Gastrocnemius medialis (tissue), 4 donors: ENCODE results near the gene CORO2B. TPM values are rescaled to one million over a fixed set of nuclear protein-coding genes. Genes with fewer than 3 reads are reported as not detected.

Source experiments
- ATAC-seq, 2 donors: fragments of 150-250 bp; one replicate each; pipeline ENCODE4 v1.9.1; 2016
- DNase-seq, 2 donors: peaks; one replicate each; pipeline ENCODE4 v3.0.0-alpha.2; 2019
- H3K27ac ChIP-seq, 4 donors: fragments of 200-600 bp; sonication (generic); 1 replicate in 1 of 4; 2 replicates in 3 of 4; pipeline ENCODE4 v1.5.1; 2016 to 2018; ENCODE audit warnings: mild to moderate bottlenecking in 2 of 4, moderate library complexity in 1 of 4
- H3K27me3 ChIP-seq, 3 donors: fragments of 200-600 bp; sonication (generic) in 2 of 3; 1 replicate in 1 of 3; 2 replicates in 2 of 3; pipeline versions ENCODE4 v1.5.1 to v1.6.0; 2016 to 2019; ENCODE audit warnings: mild to moderate bottlenecking in 1 of 3, moderate library complexity in 1 of 3
- H3K36me3 ChIP-seq, 2 donors: fragments of 200-600 bp; sonication (generic) in 1 of 2; one replicate each; pipeline ENCODE4 v1.5.1; 2017 to 2018
- H3K4me1 ChIP-seq, 2 donors: fragments of 200-600 bp; sonication (generic) in 1 of 2; one replicate each; pipeline ENCODE4 v1.5.1; 2016 to 2017; ENCODE audit warnings: mild to moderate bottlenecking in 2 of 2
- H3K4me3 ChIP-seq, 4 donors: fragments of 200-600 bp; sonication (generic) in 3 of 4; 1 replicate in 1 of 4; 2 replicates in 3 of 4; pipeline ENCODE4 v1.5.1; 2016 to 2019; ENCODE audit warnings: mild to moderate bottlenecking in 2 of 4
- H3K9me3 ChIP-seq, 3 donors: fragments of 200-600 bp; sonication (generic) in 2 of 3; 1 replicate in 1 of 3; 2 replicates in 2 of 3; pipeline ENCODE4 v1.5.1; 2016 to 2019
- CTCF ChIP-seq, 5 experiments: fragments of 450-650 bp in 3 of 5; fragments of 200-600 bp in 2 of 5; sonication (generic) in 2 of 5; IDR thresholded peaks in 4 of 5; conservative IDR thresholded peaks in 1 of 5; 1 replicate in 4 of 5; 2 replicates in 1 of 5; pipeline ENCODE4 v1.5.1; 2016 to 2019; ENCODE audit warnings: antibody characterized with exemption in 5 of 5, mild to moderate bottlenecking in 3 of 5, moderate library complexity in 3 of 5
- POLR2A ChIP-seq, 2 donors: fragments of 450-650 bp; IDR thresholded peaks; one replicate each; pipeline ENCODE4 v1.6.1; 2017; ENCODE audit warnings: antibody characterized with exemption in 2 of 2, mild to moderate bottlenecking in 2 of 2, moderate library complexity in 2 of 2
- in situ Hi-C, 4 donors: fragments of 200-750 bp; cut with MboI; loops; one replicate each; pipeline versions ENCODE4 v1.15.0 to v1.8.0; 2017; ENCODE audit warnings: low sequenced_read_pairs in 4 of 4
- intact Hi-C: fragments of 100-400 bp; cut with DNase I; formaldehyde crosslinking; loops from one replicate; pipeline ENCODE4 v1.15.1; 2023; ENCODE audit warnings: low total_unique reads
- total RNA-seq, 4 donors: library from RNA; depleted of rRNA; stranded (reverse); fragments of >200 nt; gene quantifications; one replicate each; pipeline versions ENCODE4 v1.1.0 to v1.2.3, GENCODE V29; 2016

Gene CORO2B
- total RNA-seq, 4 donors from 2014 or later: 1.5 to 2.2 (median 1.8) TPM

GRCh38 chr15:68672781-68673205 is 94.0 kb downstream of the CORO2B start:
- H3K4me1 ChIP-seq: peaks cover 0 to 4% of the 10 kb centered on the region in 2 donors
- H3K36me3 ChIP-seq: no peaks in the 10 kb centered on the region
- H3K27ac ChIP-seq: no peak overlapping the region
- DNase-seq: no peak
- no peak overlapping the region for H3K4me3 ChIP-seq
- no peaks in the 10 kb centered on the region for H3K27me3 ChIP-seq
- no peaks in the 10 kb centered on the region for H3K9me3 ChIP-seq
- intact Hi-C loops (loop anchor here (5.0 to 10.0 kb wide), 2 partner anchors 120 to 368 kb away; no protein-coding TSS in a partner anchor), in situ Hi-C loops (loop anchor here (5.0 to 25.0 kb wide), 4 partner anchors 110 to 360 kb away; no protein-coding TSS in a partner anchor)
- ATAC-seq: no peak
- TF ChIP-seq CTCF (IDR thresholded peaks at IDR 0.05 in 4 of 5, conservative IDR thresholded peaks at IDR 0.05 in 1 of 5): no peak

- H3K36me3 ChIP-seq: no peaks in the 10 kb centered on the region
- in situ Hi-C loops: loop anchor here (5.0 to 25.0 kb wide), 4 partner anchors 113 to 363 kb away; no protein-coding TSS in a partner anchor
- TF ChIP-seq CTCF (IDR thresholded peaks at IDR 0.05 in 4 of 5, conservative IDR thresholded peaks at IDR 0.05 in 1 of 5) (no peak), POLR2A (IDR thresholded peaks at IDR 0.05) (no peak)
- intact Hi-C loops: loop anchor here (1.0 to 10.0 kb wide), 4 partner anchors 97 to 370 kb away; partner anchors contain the start of gene CORO2B
- DNase-seq: no peak
- no peak for ATAC-seq
- H3K4me3 ChIP-seq: no peak overlapping the region
- no peaks in the 10 kb centered on the region for H3K27me3 ChIP-seq
- H3K27ac ChIP-seq: no peak overlapping the region
- peaks cover 0 to 4% of the 10 kb centered on the region in 2 donors for H3K4me1 ChIP-seq
- no peaks in the 10 kb centered on the region for H3K9me3 ChIP-seq
Measured at GRCh38 chr15:68674975-68675374, 96.2 kb downstream of the CORO2B start.

GRCh38 chr15:68676011-68676605 is 97.3 kb downstream of the CORO2B start:
- no peak for DNase-seq
- Histone ChIP-seq H3K4me1 (peaks cover 0 to 4% of the 10 kb centered on the region in 2 donors), H3K9me3 (no peaks in the 10 kb centered on the region), H3K27me3 (no peaks in the 10 kb centered on the region), H3K4me3 (no peak overlapping the region), H3K27ac (no peak overlapping the region), H3K36me3 (no peaks in the 10 kb centered on the region)
- no peak for TF ChIP-seq POLR2A (IDR thresholded peaks at IDR 0.05)
- no peak for TF ChIP-seq CTCF (IDR thresholded peaks at IDR 0.05 in 4 of 5, conservative IDR thresholded peaks at IDR 0.05 in 1 of 5)
- no peak for ATAC-seq
- intact Hi-C loops (loop anchor here (10.0 kb wide), 1 partner anchor 371 kb away; no protein-coding TSS in a partner anchor), in situ Hi-C loops (loop anchor here in 1 of 4 donors (10.0 kb wide), 1 partner anchor 121 kb away; no protein-coding TSS in a partner anchor)

- H3K27me3 ChIP-seq: no peaks in the 10 kb centered on the region
- no peak overlapping the region for H3K27ac ChIP-seq
- H3K4me3 ChIP-seq: no peak overlapping the region
- no peak for ATAC-seq
- H3K4me1 ChIP-seq: peaks cover 0 to 4% of the 10 kb centered on the region in 2 donors
- intact Hi-C loops (loop anchor here (10.0 kb wide), 1 partner anchor 372 kb away; no protein-coding TSS in a partner anchor), in situ Hi-C loops (loop anchor here in 1 of 4 donors (10.0 kb wide), 1 partner anchor 122 kb away; no protein-coding TSS in a partner anchor)
- TF ChIP-seq CTCF (IDR thresholded peaks at IDR 0.05 in 4 of 5, conservative IDR thresholded peaks at IDR 0.05 in 1 of 5): no peak
- no peak for TF ChIP-seq POLR2A (IDR thresholded peaks at IDR 0.05)
- no peaks in the 10 kb centered on the region for H3K9me3 ChIP-seq
- DNase-seq: no peak
- H3K36me3 ChIP-seq: no peaks in the 10 kb centered on the region
Measured at GRCh38 chr15:68676926-68677325, 98.1 kb downstream of the CORO2B start.
